ENCODE measurements around the gene CCDC88A.
A peak's percentile ranks its signal among the peaks of the same experiment; 100 is the strongest.
"Not testable (repeated sequence)": the region's sequence is repeated elsewhere in the genome, so short reads cannot be mapped to it uniquely, and the experiment has no call there.

The CCDC88A gene

DNA sequence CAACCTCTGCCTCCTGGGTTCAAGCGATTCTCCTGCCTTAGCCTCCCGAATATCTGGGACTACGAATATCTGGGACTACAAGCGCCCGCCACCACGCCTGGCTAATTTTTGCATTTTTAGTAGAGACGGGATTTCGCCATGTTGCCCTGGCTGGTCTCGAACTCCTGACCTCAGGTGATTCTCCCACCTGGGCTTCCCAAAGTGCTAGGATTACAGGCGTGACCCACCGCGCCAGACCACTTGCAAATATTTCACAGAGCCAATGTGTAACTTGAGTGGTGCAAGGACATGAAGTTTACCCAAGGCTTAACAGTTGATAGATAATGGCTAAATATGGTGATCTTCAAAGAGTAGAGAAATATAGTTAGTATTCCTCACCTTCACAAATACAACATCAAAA lies 136.6 kb downstream of the CCDC88A start:
- peaks cover 8% of the 10 kb centered on the region for H3K4me1 ChIP-seq (ENCODE audit: low read length)
- H3K27ac ChIP-seq (ENCODE audit: low read length) = no peak overlapping the region

DNA sequence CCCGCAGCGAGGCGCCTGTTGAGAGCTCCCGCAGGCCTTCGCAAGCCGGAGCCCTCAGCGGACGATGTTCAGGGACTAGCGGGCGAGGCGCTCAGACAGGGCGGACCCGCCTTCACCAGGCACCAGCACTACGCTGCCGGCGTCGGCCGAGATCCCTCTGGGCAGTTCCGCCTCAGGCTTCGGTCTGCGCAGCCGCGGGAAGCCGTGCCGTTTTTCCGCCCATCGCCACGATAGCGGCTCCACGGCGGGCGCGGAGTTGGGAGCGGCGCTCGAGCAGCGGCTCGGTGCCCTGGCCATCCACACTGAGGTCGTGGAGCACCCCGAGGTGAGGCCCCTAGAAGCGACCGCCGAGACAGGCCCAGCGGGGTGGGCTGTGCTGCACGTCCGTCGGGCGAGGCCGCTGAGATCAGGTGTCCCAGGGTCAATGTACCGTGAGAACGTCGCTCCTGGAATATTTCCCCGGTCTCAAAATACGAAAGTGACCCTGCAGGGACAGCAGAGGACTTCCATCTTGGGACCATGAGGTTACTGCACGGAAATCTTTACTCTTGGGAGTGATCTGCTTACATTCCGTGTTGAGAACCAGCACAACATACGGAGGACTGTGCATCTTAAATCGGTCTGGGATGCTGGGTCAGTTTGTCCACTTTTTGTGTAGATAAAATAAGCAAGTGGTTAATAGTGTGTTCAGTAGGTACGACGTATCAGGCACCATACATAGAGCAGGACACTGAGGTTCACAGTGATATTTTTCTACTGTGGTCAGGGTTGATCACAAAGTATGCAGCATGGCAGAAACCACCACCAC lies 137.3 kb downstream of the CCDC88A start:
- Histone ChIP-seq H3K27me3 (ENCODE audit: low read depth, low read length) (no peaks in the 10 kb centered on the region), H3K79me2 (ENCODE audit: low read length) (no peaks in the 10 kb centered on the region), H3K36me3 (replicated peaks; ENCODE audit: low read depth, low read length) (peaks cover 2% of the 10 kb centered on the region), H3K9ac (ENCODE audit: low read length) (peak overlapping the region; percentile 91), H3K4me1 (ENCODE audit: low read length) (peaks cover 8% of the 10 kb centered on the region), H3K9me3 (ENCODE audit: insufficient read depth, low read length) (no peaks in the 10 kb centered on the region), H3K27ac (ENCODE audit: low read length) (0 out of 2 replicates have a peak overlapping the region, but pooled peaks have one; percentile 15), H3K4me2 (ENCODE audit: low read length) (peak overlapping the region; percentile 99), H3K4me3 (ENCODE audit: low read length) (peak overlapping the region; percentile 99), H2AFZ (ENCODE audit: low read depth, low read length) (peak overlapping the region; percentile 99), H4K20me1 (ENCODE audit: insufficient read depth, low read length) (no peaks in the 10 kb centered on the region)
- TF ChIP-seq, protein P1, sequence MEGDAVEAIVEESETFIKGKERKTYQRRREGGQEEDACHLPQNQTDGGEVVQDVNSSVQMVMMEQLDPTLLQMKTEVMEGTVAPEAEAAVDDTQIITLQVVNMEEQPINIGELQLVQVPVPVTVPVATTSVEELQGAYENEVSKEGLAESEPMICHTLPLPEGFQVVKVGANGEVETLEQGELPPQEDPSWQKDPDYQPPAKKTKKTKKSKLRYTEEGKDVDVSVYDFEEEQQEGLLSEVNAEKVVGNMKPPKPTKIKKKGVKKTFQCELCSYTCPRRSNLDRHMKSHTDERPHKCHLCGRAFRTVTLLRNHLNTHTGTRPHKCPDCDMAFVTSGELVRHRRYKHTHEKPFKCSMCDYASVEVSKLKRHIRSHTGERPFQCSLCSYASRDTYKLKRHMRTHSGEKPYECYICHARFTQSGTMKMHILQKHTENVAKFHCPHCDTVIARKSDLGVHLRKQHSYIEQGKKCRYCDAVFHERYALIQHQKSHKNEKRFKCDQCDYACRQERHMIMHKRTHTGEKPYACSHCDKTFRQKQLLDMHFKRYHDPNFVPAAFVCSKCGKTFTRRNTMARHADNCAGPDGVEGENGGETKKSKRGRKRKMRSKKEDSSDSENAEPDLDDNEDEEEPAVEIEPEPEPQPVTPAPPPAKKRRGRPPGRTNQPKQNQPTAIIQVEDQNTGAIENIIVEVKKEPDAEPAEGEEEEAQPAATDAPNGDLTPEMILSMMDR (IDR thresholded peaks at IDR 0.05; ENCODE audit: low read depth, low read length) = no peak
- no peak for TF ChIP-seq EZH2phosphoT487 (IDR thresholded peaks at IDR 0.05; ENCODE audit: low read depth)

More for the DNA sequence above, 136.6 kb downstream of the CCDC88A start:
- Histone ChIP-seq H4K20me1 (ENCODE audit: insufficient read depth, low read length) (no peaks in the 10 kb centered on the region), H3K27me3 (ENCODE audit: low read depth, low read length) (no peaks in the 10 kb centered on the region), H3K9ac (ENCODE audit: low read length) (no peak overlapping the region), H3K79me2 (ENCODE audit: low read length) (no peaks in the 10 kb centered on the region), H3K4me2 (ENCODE audit: low read length) (peak overlapping the region; percentile 99), H2AFZ (ENCODE audit: low read depth, low read length) (no peak overlapping the region), H3K9me3 (ENCODE audit: insufficient read depth, low read length) (no peaks in the 10 kb centered on the region), H3K36me3 (replicated peaks; ENCODE audit: low read depth, low read length) (peaks cover 2% of the 10 kb centered on the region), H3K4me3 (ENCODE audit: low read length) (no peak overlapping the region)
- TF ChIP-seq EZH2phosphoT487 (IDR thresholded peaks at IDR 0.05; ENCODE audit: low read depth) = no peak
- TF ChIP-seq, protein P1 (IDR thresholded peaks at IDR 0.05; ENCODE audit: low read depth, low read length) = no peak

DNA sequence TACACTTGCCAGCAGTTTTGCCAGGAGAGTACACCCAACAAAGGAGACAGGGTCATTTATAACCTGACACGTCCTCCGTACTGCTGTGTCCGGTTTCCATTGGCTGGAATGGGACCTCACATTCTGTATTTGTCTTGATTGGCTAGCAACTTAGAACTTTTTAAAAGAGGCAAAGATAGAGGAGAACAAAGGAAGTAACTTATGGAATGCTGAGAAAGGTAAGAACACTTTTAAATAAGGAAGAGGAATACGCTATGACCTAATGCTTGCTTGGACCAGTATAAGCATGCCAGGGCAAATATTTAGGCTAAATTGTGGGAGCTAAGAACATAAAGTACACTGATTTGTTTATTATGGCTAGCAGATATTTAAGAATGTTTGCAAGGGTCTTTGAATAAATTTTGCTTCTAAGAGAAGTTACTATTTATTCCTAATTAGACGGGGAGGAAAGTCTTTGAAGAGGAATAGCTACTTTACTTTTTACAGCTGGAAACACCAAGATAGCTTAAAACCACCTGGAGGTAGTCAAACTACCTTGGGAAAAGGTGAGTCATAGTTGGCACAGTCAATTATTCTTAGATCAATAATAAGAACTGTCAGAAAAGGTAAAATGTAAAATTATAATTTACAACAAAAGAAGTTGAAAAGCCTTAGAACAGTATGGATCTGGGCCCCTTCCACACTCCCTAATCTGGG lies 138.7 kb downstream of the CCDC88A start:
- H3K4me2 ChIP-seq (ENCODE audit: low read length) = peak overlapping the region; percentile 99
- not testable (repeated sequence) for H3K79me2 ChIP-seq (ENCODE audit: low read length); H3K4me3 ChIP-seq (ENCODE audit: low read length); H3K36me3 ChIP-seq (replicated peaks; ENCODE audit: low read depth, low read length); H3K9ac ChIP-seq (ENCODE audit: low read length); H3K27me3 ChIP-seq (ENCODE audit: low read depth, low read length); H4K20me1 ChIP-seq (ENCODE audit: insufficient read depth, low read length); H3K9me3 ChIP-seq (ENCODE audit: insufficient read depth, low read length); H2AFZ ChIP-seq (ENCODE audit: low read depth, low read length); H3K27ac ChIP-seq (ENCODE audit: low read length); H3K4me1 ChIP-seq (ENCODE audit: low read length)

DNA sequence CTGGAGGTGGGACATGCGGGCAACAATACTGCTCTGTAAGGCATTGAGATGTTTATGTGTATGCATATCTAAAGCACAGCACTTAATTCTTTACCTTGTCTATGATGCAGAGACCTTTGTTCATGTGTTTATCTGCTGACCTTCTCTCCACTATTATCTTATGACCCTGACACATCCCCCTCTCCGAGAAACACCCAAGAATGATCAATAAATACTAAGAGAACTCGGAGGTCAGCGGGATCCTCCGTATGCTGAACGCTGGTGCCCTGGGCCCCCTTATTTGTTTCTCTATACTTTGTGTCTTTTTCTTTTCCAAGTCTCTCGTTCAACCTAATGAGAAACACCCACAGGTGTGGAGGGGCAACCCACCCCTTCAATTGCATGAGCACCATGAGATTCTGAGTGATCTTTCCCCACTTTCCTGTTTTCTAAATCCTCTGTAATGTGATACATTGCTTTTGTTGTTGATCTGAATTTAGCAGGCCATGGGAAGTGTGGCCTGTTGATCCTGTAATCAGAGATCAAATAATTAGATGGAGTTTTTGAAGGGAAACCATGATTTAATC lies 139.7 kb downstream of the CCDC88A start:
- H3K9ac ChIP-seq (ENCODE audit: low read length); H3K4me3 ChIP-seq (ENCODE audit: low read length): not testable (repeated sequence)

DNA sequence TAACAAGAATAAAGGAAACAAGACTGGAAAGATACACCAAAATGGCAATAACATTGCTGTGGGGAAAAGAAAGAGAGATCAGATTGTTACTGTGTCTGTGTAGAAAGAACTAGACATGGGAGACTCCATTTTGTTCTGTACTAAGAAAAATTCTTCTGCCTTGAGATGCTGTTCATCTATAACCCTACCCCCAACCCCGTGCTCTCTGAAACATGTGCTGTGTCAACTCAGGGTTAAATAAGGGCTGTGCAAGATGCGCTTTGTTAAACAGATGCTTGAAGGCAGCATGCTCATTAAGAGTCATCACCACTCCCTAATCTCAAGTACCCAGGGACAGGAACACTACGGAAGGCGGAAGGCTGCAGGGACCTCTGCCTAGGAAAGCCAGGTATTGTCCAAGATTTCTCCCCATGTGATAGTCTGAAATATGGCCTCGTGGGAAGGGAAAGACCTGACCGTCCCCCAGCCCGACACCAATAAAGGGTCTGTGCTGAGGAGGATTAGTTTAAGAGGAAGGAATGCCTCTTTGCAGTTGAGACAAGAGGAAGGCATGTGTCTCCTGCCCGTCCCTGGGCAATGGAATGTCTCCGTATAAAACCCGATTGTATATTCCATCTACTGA lies 140.3 kb downstream of the CCDC88A start:
- H3K27ac ChIP-seq (ENCODE audit: low read length); H3K4me1 ChIP-seq (ENCODE audit: low read length); H3K36me3 ChIP-seq (replicated peaks; ENCODE audit: low read depth, low read length); H3K4me3 ChIP-seq (ENCODE audit: low read length); H3K27me3 ChIP-seq (ENCODE audit: low read depth, low read length); H3K79me2 ChIP-seq (ENCODE audit: low read length); H3K9ac ChIP-seq (ENCODE audit: low read length); H4K20me1 ChIP-seq (ENCODE audit: insufficient read depth, low read length); H3K4me2 ChIP-seq (ENCODE audit: low read length); H2AFZ ChIP-seq (ENCODE audit: low read depth, low read length); H3K9me3 ChIP-seq (ENCODE audit: insufficient read depth, low read length): not testable (repeated sequence)

More for the DNA sequence above, 139.7 kb downstream of the CCDC88A start:
- H3K27ac ChIP-seq (ENCODE audit: low read length); H4K20me1 ChIP-seq (ENCODE audit: insufficient read depth, low read length); H3K36me3 ChIP-seq (replicated peaks; ENCODE audit: low read depth, low read length); H2AFZ ChIP-seq (ENCODE audit: low read depth, low read length); H3K4me2 ChIP-seq (ENCODE audit: low read length); H3K27me3 ChIP-seq (ENCODE audit: low read depth, low read length); H3K4me1 ChIP-seq (ENCODE audit: low read length); H3K79me2 ChIP-seq (ENCODE audit: low read length); H3K9me3 ChIP-seq (ENCODE audit: insufficient read depth, low read length): not testable (repeated sequence)

Data from OCI-LY3 (cell line).